H9 (cell line): Measurements from ENCODE around the gene HCN1. TPM values are rescaled to one million over a fixed set of nuclear protein-coding genes. Genes with fewer than 3 reads are reported as not detected.

ENCODE experiments used
- DNase-seq: peaks from one replicate; pipeline ENCODE4 v3.0.0-alpha.2; 2017
- H2AFZ ChIP-seq: one replicate; pipeline ENCODE4 v1.6.1; 2013; ENCODE audit warnings: mild to moderate bottlenecking, low read length, control low read depth, moderate library complexity
- H2AK5ac ChIP-seq: 2 replicates; pipeline ENCODE4 v1.6.1; 2013; ENCODE audit warnings: low read length, control low read depth, mixed read lengths; ENCODE audit not compliant: insufficient read length
- H2BK120ac ChIP-seq: one replicate; pipeline ENCODE4 v1.6.1; 2013; ENCODE audit warnings: low read depth, mild to moderate bottlenecking, low read length, control low read depth, inconsistent platforms; ENCODE audit not compliant: poor library complexity, severe bottlenecking
- H2BK12ac ChIP-seq: 2 replicates; pipeline ENCODE4 v1.6.1; 2013; ENCODE audit warnings: low read length, control low read depth, mixed read lengths, low read depth; ENCODE audit not compliant: insufficient read length
- H2BK15ac ChIP-seq: 2 replicates; pipeline ENCODE4 v1.6.1; 2013; ENCODE audit warnings: low read depth, low read length, control low read depth
- H2BK20ac ChIP-seq: one replicate; pipeline ENCODE4 v1.6.1; 2013; ENCODE audit warnings: low read depth, mild to moderate bottlenecking, low read length, control low read depth, inconsistent platforms; ENCODE audit not compliant: poor library complexity, severe bottlenecking
- H2BK5ac ChIP-seq: 2 replicates; pipeline ENCODE4 v1.6.1; 2013; ENCODE audit warnings: low read length, control low read depth, mixed read lengths; ENCODE audit not compliant: insufficient read length
- H3K14ac ChIP-seq: 2 replicates; pipeline ENCODE4 v1.6.1; 2013; ENCODE audit warnings: low read length, control low read depth; ENCODE audit not compliant: insufficient read depth
- H3K18ac ChIP-seq: 2 replicates; pipeline ENCODE4 v1.6.1; 2013; ENCODE audit warnings: low read depth, mild to moderate bottlenecking, mixed read lengths, low read length, control low read depth; ENCODE audit not compliant: insufficient read length
- H3K23ac ChIP-seq: 2 replicates; pipeline ENCODE4 v1.6.1; 2013; ENCODE audit warnings: low read length, control low read depth, mixed read lengths, low read depth; ENCODE audit not compliant: insufficient read length
- H3K23me2 ChIP-seq: 2 replicates; pipeline ENCODE4 v1.6.1; 2013; ENCODE audit warnings: low read depth, mild to moderate bottlenecking, mixed read lengths, low read length, control low read depth; ENCODE audit not compliant: insufficient read length, poor library complexity, severe bottlenecking
- H3K27ac ChIP-seq: 2 replicates; pipeline ENCODE4 v1.5.1; 2013; ENCODE audit warnings: low read length, control low read depth, mixed read lengths, low read depth; ENCODE audit not compliant: insufficient read length
- H3K27me3 ChIP-seq: 2 replicates; pipeline ENCODE4 v1.6.1; 2013; ENCODE audit warnings: low read length, control low read depth, inconsistent platforms; ENCODE audit not compliant: insufficient read depth
- H3K4ac ChIP-seq: 2 replicates; pipeline ENCODE4 v1.6.1; 2013; ENCODE audit warnings: low read depth, mild to moderate bottlenecking, control low read depth, inconsistent platforms, low read length, moderate library complexity
- H3K4me1 ChIP-seq: 2 replicates; pipeline ENCODE4 v1.6.1; 2013; ENCODE audit warnings: low read length, control low read depth, inconsistent platforms; ENCODE audit not compliant: insufficient read depth
- H3K4me2 ChIP-seq: 2 replicates; pipeline ENCODE4 v1.6.1; 2013; ENCODE audit warnings: low read length, control low read depth, mixed read lengths; ENCODE audit not compliant: insufficient read length, insufficient read depth
- H3K56ac ChIP-seq: 2 replicates; pipeline ENCODE4 v1.6.1; 2013; ENCODE audit warnings: low read depth, mild to moderate bottlenecking, mixed read lengths, low read length, control low read depth; ENCODE audit not compliant: insufficient read length
- H3K79me1 ChIP-seq: 2 replicates; pipeline ENCODE4 v1.6.1; 2013; ENCODE audit warnings: low read depth, mild to moderate bottlenecking, moderate library complexity, low read length, control low read depth, inconsistent platforms; ENCODE audit not compliant: insufficient read depth, poor library complexity, severe bottlenecking
- H3K79me2 ChIP-seq: 2 replicates; pipeline ENCODE4 v1.6.1; 2013; ENCODE audit warnings: low read length, control low read depth, inconsistent platforms; ENCODE audit not compliant: insufficient read depth
- H3K9ac ChIP-seq: 2 replicates; pipeline ENCODE4 v1.6.1; 2013; ENCODE audit warnings: low read length, control low read depth, mixed read lengths; ENCODE audit not compliant: insufficient read length; ENCODE audit errors: extremely low read depth
- H3K9me3 ChIP-seq: one replicate; pipeline ENCODE4 v1.6.1; 2013; ENCODE audit warnings: low read depth, low read length, inconsistent platforms; ENCODE audit not compliant: control insufficient read depth
- H3T11ph ChIP-seq: one replicate; pipeline ENCODE4 v1.6.1; 2013; ENCODE audit warnings: mild to moderate bottlenecking, low read length, control low read depth, inconsistent platforms
- H4K20me1 ChIP-seq: one replicate; pipeline ENCODE4 v1.6.1; 2013; ENCODE audit not compliant: control insufficient read depth, insufficient read length, insufficient read depth
- H4K5ac ChIP-seq: 2 replicates; pipeline ENCODE4 v1.6.1; 2013; ENCODE audit warnings: low read depth, mild to moderate bottlenecking, mixed read lengths, low read length, control low read depth; ENCODE audit not compliant: insufficient read length
- H4K8ac ChIP-seq: replicated peaks from 2 replicates; pipeline ENCODE4 v1.6.1; 2013; ENCODE audit warnings: low read length, control low read depth, mixed read lengths, low read depth; ENCODE audit not compliant: insufficient read length
- H4K91ac ChIP-seq: 2 replicates; pipeline ENCODE4 v1.6.1; 2013; ENCODE audit warnings: low read depth, mild to moderate bottlenecking, moderate library complexity, mixed read lengths, low read length, control low read depth; ENCODE audit not compliant: insufficient read length
- H3K27ac Mint-ChIP-seq, 3 experiments: 2 replicates in 2 of 3; 3 replicates in 1 of 3; pipeline ENCODE4 v1.8.0; 2020 to 2021; ENCODE audit warnings: mixed read lengths in 3 of 3, mild to moderate bottlenecking in 1 of 3, moderate library complexity in 1 of 3
- H3K27me3 Mint-ChIP-seq: 2 replicates; pipeline ENCODE4 v1.8.0; 2021; ENCODE audit warnings: low read depth, mild to moderate bottlenecking, moderate library complexity, mixed read lengths
- H3K36me3 Mint-ChIP-seq, 3 experiments: 2 replicates in 2 of 3; 3 replicates in 1 of 3; pipeline ENCODE4 v1.8.0; 2020 to 2021; ENCODE audit warnings: low read depth in 3 of 3, mixed read lengths in 3 of 3; ENCODE audit not compliant: insufficient read depth in 1 of 3
- H3K4me1 Mint-ChIP-seq, 2 experiments: 2 replicates each; pipeline ENCODE4 v1.8.0; 2020; ENCODE audit warnings: mixed read lengths in 2 of 2
- H3K4me3 Mint-ChIP-seq, 2 experiments: 2 replicates in 1 of 2; 3 replicates in 1 of 2; pipeline ENCODE4 v1.8.0; 2020 to 2021; ENCODE audit warnings: mild to moderate bottlenecking in 2 of 2, mixed read lengths in 2 of 2, moderate library complexity in 1 of 2
- H3K9me3 Mint-ChIP-seq, 2 experiments: 2 replicates in 1 of 2; 3 replicates in 1 of 2; pipeline ENCODE4 v1.8.0; 2020; ENCODE audit warnings: mild to moderate bottlenecking in 2 of 2, mixed read lengths in 2 of 2, moderate library complexity in 1 of 2
- CTCF ChIP-seq: fragments of 200-600 bp; sonication (generic); conservative IDR thresholded peaks from 3 replicates; pipeline ENCODE4 v1.8.0; 2021; ENCODE audit warnings: antibody characterized with exemption, mild to moderate bottlenecking
- WGBS: extraction: QIAGEN DNeasy Blood & Tissue Kit; methylation state at CpG from one replicate; pipeline ENCODE4 v1.1.7; 2013; ENCODE audit warnings: missing lambda C conversion rate, low lambda C conversion rate, mixed read lengths; ENCODE audit not compliant: insufficient read length; ENCODE audit errors: extremely low coverage; 5-methylcytosine and 5-hydroxymethylcytosine counted together
- total RNA-seq: library from RNA; stranded (reverse); gene quantifications from 2 replicates; pipeline ENCODE4 v1.2.1, GENCODE V29; 2021

HCN1 gene
- total RNA-seq, 1 experiment from 2014 or later = 4.6 TPM

- H2BK15ac ChIP-seq = no peak overlapping the region
- no peak overlapping the region for H3K14ac ChIP-seq
- no peak for TF ChIP-seq CTCF
- no peak overlapping the region for H3K23ac ChIP-seq
- H3K27me3 ChIP-seq = no peaks in the 10 kb centered on the region
- no peak overlapping the region for H2BK12ac ChIP-seq
- no peak overlapping the region for H3K27ac ChIP-seq
- H2AFZ ChIP-seq = no peak overlapping the region
- H3K4me2 ChIP-seq = no peak overlapping the region
- no peak overlapping the region for H3K9ac ChIP-seq
- no peak overlapping the region for H2AK5ac ChIP-seq
- no peak overlapping the region for H3K56ac ChIP-seq
- no peaks in the 10 kb centered on the region for H3K79me1 ChIP-seq
- H4K20me1 ChIP-seq = no peaks in the 10 kb centered on the region
- H3K27ac Mint-ChIP-seq = no peak overlapping the region
- no peak overlapping the region for H3K4ac ChIP-seq
- no peak overlapping the region for H4K91ac ChIP-seq
- no peak overlapping the region for H3K18ac ChIP-seq
- H4K5ac ChIP-seq = no peak overlapping the region
- no peaks in the 10 kb centered on the region for H3K23me2 ChIP-seq
- H3K4me1 Mint-ChIP-seq = peaks cover 4% of the 10 kb centered on the region in 2 experiments
- H3K4me1 ChIP-seq = no peaks in the 10 kb centered on the region
- H3K4me3 Mint-ChIP-seq = no peak overlapping the region
- no peak overlapping the region for H3T11ph ChIP-seq
- H3K9me3 Mint-ChIP-seq = no peaks in the 10 kb centered on the region
- H2BK5ac ChIP-seq = no peak overlapping the region
- no peak overlapping the region for H4K8ac ChIP-seq
- no peak overlapping the region for H2BK20ac ChIP-seq
- H3K9me3 ChIP-seq = no peaks in the 10 kb centered on the region
- WGBS = no CpG with 5 or more reads among the region's 4 CpGs
- no peak for DNase-seq
- H3K36me3 Mint-ChIP-seq = no peaks in the 10 kb centered on the region
- no peak overlapping the region for H2BK120ac ChIP-seq
- H3K27me3 Mint-ChIP-seq = no peaks in the 10 kb centered on the region
- no peaks in the 10 kb centered on the region for H3K79me2 ChIP-seq
Measured at GRCh38 chr5:45672271-45672670, 23.9 kb downstream of the HCN1 start.
